Activated T-helper 1 cell treated with anti-CD3 and anti-CD28 coated beads, Interleukin-2, amount 50 U/mL, for 16 hours (primary cell): Measurements from ENCODE around the gene ENTREP1.

Source experiments
- DNase-seq, 2 donors: peaks; one replicate each; pipeline ENCODE4 v3.0.0-alpha.2; 2020; ENCODE audit warnings: low read depth in 1 of 2, low spot score in 1 of 2

Gene ENTREP1

GRCh38 chr9:69319324-69320025, 5.5 kb upstream of the ENTREP1 start:
- DNase-seq: no peak

DNA sequence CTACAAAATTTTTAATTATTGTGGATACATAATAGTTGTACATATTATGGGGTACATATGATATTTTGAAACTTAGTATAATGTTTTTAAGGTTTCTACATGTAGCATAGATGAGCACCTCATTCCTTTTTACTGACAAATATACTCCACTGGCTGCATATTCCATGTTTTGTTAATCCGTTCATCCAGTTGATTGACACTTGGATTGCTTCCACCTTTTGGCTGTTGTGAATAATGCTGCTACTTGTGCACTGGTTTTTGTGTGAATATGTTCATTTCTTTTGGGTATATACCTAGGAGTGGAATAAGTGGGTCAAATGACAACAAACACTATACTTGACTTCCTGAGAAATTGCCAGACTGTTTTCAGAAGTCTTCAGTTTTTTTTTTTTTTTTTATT, 2.8 kb upstream of the ENTREP1 start:
- DNase-seq: no peak

- DNase-seq: no peak
Measured at GRCh38 chr9:69323861-69324260, 1.2 kb upstream of the ENTREP1 start.

GRCh38 chr9:69325409-69326212, 596 bp downstream of the ENTREP1 start:
- DNase-seq: no peak

DNA sequence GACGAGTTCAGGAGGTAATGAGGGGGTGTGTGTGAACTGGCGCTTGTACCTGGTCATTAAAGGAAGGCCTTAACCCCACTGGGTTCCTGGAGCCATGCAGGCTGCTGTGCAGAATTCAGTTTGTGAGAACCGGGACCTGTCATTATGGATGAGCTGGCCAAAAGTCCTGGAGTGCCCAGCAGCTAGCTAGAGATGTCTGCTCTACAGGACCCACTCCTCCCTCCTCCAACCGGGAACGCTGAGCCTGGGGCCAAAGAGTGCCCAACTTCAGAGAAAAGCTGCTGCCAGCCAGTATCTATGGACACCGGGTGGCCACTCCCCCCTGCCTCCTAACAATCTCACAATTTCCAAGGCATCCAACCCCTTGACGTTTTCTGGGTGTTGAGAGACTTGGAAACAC, 1.2 kb downstream of the ENTREP1 start:
- no peak for DNase-seq

DNA sequence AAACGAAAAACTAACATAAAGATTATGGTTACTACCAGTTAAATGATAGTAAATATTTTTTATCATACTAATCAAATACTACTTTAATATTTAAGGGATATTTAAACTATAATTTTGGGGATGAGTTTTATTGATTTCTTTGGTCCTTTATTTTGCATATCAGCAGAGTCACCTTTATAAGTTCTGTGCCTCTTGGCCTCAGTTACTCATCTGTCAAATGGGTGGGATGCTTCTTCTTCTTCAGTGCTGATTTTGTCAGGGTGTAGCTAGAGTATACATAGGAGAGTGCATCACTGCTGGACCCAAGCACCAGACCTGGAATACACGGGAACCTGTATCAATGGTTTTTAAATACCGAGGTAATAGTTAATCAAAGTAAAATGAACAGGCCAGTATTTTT, 5.6 kb downstream of the ENTREP1 start:
- DNase-seq: no peak

DNA sequence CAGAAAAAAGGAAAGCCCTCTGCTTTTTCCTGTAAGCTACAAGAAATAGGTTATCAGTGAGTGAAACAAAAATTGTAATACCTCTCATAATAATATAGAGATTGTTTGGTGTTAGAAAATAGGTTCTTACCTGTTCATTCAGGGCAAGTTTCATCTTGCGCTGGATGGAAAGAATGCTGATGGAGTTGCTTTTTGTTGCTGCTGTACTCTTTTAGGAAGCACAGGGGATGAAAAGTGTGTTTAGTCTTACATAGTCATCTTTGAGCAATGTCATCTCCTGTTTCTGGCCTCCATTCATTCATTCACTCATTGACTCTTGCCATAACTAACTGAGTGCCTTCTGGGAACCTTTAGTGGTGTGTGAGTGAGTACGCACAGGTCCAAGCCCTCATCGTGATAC, 6.4 kb downstream of the ENTREP1 start:
- no peak for DNase-seq

DNA sequence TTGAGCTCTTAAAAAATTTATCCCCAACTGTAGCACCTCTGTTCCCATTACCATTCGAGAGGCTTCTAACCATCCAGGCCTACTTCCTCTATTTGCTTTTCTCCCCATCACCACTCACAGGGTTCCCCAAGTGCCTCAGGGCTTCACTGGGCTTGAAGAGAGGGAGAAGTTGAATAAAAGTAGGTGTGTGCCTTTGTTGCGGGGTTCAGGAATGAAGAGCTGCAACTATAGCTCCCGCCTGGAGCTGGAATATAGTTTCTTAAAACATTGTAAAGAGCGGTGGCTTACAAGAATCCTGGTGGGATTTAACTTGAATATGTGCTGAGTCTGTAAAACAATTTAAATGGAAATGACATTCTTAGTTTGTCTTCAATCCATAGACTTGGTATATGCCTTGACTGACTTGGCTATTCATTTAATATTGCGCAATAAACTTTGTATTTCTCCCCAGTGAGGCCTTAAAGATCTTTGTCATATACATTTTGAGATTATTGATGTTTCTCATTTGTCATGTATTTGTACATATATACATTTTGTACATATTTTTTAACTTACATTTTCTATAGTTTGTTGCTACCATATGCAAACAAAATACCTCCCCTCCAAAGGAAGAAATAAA, 7.2 kb downstream of the ENTREP1 start:
- DNase-seq: no peak

GRCh38 chr9:69333716-69334115, 8.7 kb downstream of the ENTREP1 start:
- no peak for DNase-seq

GRCh38 chr9:69334317-69334716, 9.3 kb downstream of the ENTREP1 start:
- no peak for DNase-seq

- DNase-seq: no peak
Measured at GRCh38 chr9:69339620-69340019, 14.6 kb downstream of the ENTREP1 start.

DNA sequence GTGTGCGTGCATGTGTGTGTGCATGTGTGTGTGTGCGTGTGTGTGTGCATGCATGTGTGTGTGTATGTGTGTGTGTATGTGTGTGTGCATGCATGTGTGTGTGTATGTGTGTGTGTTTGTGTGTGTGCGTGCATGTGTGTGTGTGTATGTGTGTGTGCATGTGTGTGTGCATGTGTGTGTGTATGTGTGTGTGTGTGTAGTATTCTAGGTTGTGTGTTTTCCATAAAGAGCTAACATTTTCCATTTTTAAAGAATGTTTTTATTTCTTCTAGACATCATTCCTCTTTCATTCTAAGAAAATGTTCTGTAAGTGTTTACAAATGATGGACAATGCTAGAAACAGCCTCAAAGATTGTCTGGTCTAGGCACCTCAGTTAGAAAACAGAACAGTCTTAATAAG, 15.6 kb downstream of the ENTREP1 start:
- DNase-seq: no peak

- no peak for DNase-seq
Measured at GRCh38 chr9:69342769-69343168, 17.8 kb downstream of the ENTREP1 start.

DNA sequence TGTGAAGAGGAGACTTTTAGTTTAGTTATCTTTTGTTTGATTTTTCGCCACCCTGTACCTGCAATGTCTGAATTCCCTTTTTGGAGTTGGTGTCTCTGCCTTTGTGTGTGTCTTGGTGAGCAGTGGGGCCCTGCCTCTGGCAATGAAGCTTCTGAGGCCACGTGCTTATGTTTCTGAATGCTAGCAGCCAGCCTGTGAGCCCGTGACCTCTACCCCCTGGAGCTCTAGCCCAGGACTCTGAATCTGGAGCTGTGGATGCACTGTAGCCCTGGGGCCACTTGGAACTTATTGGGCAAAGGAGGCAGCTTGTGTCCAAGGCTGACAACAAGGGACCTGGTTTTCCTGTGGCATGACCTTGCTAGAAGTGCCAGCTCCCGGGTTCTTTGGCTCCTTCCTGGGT, 19.4 kb downstream of the ENTREP1 start:
- no peak for DNase-seq

GRCh38 chr9:69346596-69347390, 21.8 kb downstream of the ENTREP1 start:
- no peak for DNase-seq

DNA sequence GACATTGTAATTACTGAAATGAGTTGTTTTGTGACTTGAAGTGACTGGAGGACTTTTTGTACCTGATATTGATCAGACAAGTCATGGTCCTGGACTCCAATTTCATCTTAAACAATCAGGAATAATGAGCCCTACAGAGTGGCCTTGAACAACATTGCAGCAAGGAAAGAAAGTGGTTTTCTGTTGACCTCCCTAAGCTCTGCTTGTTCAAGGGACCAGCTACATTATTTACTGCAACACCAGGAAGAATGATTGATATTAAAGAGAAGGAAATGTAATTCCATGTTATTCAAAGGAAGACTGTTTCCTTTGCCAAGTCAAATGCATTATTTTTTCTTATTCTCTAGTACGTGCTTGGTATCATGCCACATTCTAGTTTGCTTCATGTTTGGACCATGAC, 22.6 kb downstream of the ENTREP1 start:
- DNase-seq: no peak

DNA sequence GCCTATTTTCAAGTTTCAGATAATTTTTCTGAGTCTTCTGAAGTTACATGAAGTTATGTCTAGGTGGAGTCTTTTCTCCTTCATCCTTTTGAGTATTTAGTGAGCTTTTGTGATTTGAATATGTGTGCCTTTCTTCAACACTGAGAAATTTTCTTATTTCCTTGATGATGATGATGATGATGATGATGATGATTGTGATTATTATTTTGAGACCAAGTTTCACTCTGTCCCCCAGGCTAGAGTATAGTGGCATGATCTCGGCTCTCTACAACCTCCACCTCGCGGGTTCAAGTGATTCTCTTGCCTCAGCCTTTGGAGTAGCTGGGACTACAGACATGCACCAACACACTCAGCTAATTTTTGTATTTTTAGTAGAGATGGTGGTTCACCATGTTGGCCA, 26.2 kb downstream of the ENTREP1 start:
- no peak for DNase-seq

DNA sequence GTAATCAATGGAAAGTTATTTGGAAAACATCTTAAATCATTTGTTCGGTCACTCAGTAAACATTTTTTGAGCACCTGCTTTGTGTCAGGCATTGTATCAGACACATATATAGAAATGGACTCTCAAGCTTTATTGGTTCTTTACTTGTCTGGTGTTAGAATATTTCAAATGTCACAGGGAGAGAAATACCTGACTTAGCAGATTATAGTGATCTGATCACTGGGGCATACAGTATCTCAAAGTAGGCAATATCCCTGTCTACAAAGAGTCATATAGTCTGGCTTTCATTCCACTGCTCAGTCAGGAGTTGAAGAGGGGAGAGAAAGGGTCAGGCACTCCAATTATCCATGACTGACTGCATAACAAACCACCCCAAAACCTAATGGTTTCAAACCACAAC, 30.2 kb downstream of the ENTREP1 start:
- DNase-seq: no peak

- DNase-seq: no peak
Measured at GRCh38 chr9:69357030-69357775, 32.2 kb downstream of the ENTREP1 start.

- DNase-seq: no peak
Measured at GRCh38 chr9:69357821-69358220, 32.8 kb downstream of the ENTREP1 start.

GRCh38 chr9:69363191-69363590, 38.2 kb downstream of the ENTREP1 start:
- DNase-seq: no peak
